ENCODE data around the gene PDE4D. TPM values are rescaled to one million over a fixed set of nuclear protein-coding genes. Genes with fewer than 3 reads are reported as not detected.

PDE4D gene
- total RNA-seq, 1 donor from 2014 or later, result 30.2 TPM

DNA sequence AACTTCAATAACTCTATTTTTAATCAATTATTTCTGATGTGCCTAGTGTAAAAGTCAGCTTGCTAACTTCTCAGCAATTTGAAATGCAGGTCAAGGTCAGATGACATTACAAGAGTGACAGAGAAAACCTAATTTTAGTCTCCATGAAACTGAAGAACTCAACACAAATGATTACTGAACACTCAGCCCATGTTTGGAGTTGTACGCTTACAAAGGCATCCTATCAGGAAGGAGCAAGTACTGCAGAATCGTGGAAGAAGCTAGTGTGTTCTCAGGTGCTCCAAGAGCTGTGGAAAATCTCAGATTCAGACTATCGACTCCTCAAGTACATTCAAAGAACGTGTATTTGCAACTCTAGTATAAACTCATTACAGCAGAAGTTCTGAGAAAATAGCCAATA, 526.7 kb downstream of the PDE4D start:
- peak; percentile 74 for ATAC-seq (ENCODE audit: poor library complexity)
- intact Hi-C loops (cut with DNase I), result loop anchor here (2.0 to 5.0 kb wide), 2 partner anchors 148 to 174 kb away; no protein-coding TSS in a partner anchor
- DNase-seq, result no peak

DNA sequence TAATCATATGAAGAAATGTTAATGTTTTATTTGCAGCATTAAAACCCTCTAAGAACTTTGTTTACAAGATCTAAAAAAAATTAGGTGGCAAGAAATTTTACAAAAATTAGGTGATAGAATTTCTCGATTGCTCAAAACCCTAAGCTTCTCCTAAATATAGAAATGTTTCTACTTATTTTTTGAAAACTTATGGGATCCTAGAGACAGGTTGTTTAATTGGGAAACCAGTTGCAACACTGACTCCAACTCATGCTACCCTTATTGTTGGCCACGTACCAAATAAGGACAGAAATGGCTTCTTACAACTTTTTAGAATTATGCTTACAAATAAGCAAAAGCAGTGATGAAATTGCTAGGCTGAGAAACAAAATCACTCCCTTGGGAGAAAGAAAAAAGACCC, 531.1 kb downstream of the PDE4D start:
- DNase-seq (no peak), ATAC-seq (ENCODE audit: poor library complexity) (no peak)
- intact Hi-C loops (cut with DNase I), result no loop called here

DNA sequence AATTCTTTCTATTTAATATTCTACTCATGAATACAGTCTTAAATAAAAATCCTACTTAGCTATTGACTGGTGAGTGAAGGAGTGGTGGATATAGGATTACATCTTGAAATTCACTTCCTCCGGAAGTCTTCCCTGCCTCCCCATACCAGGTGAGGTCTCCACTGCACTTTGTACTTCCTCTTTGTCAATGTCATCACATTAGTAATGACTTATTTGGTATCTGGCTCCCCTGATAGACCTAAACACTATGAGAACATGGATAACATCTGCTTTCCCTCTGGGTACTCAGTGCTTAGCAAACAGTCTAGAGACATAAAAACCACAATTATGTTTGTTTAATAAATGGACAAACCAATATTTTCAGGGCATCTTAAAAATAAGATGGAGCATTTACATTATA, 532.1 kb downstream of the PDE4D start:
- no peak for DNase-seq
- intact Hi-C loops (cut with DNase I), result no loop called here
- no peak for ATAC-seq (ENCODE audit: poor library complexity)

DNA sequence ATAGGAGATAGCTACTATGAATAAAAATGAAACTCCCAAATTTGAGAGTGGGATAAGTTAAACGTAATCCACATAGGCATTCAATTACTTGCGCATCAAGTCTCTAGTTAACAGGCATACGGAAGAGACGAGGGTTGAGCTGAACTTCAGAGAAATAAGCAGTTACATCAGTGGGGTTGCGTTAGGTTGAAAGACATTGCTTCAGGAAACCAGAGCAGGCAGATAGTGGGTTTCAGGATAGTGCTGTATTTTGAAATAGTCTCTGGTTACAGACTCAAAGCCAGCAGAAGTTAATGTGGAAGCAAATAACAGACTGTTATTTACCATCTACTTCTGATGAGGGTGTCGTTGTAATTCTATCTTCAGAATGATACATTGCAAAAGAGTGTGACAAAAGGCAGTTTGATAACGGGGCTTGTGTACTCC, 533.4 kb downstream of the PDE4D start:
- intact Hi-C loops (cut with DNase I), result no loop called here
- no peak for DNase-seq
- ATAC-seq (ENCODE audit: poor library complexity), result no peak

DNA sequence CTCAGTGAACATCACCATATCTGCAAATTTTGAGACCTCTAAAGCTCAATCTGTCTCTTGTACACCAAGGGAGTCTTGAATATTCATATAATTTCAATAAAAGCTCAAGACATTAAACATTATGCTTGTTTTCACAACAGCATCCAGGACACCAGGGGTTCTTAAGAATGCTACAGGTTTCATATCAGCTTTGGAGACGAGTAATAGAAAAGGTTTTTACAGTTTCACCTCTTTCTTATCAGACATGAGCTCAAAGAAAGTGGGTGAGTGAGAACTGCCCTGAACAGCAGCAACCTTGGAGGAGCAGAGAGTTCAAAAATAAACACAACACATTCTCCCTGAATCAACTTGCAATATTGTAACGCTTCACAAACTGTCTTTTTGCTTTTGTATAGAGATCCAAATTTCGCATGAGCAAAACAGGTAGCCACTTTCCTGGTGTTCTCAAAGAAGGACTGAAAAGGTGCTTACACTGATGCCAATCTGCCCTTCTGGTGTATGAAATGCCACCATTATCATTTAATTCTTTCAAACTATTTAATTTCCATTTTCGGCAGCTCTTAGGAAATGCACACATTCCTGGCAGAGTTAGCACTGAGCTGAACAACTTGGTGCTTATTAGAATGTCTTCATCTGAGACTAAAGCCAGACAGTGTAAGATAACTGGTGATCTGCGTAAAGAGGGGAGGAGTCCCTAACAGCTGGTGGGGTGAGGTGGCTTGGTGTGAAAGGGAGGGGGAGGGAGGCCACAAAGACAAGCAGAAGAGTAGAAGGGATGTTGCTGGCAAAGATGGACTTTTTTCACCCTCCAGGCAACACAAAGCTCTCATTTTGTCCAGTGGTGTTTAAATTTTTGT, 535.3 kb downstream of the PDE4D start:
- DNase-seq, result peak; percentile 43
- peak; percentile 70 for ATAC-seq (ENCODE audit: poor library complexity)
- intact Hi-C loops (cut with DNase I), result no loop called here

DNA sequence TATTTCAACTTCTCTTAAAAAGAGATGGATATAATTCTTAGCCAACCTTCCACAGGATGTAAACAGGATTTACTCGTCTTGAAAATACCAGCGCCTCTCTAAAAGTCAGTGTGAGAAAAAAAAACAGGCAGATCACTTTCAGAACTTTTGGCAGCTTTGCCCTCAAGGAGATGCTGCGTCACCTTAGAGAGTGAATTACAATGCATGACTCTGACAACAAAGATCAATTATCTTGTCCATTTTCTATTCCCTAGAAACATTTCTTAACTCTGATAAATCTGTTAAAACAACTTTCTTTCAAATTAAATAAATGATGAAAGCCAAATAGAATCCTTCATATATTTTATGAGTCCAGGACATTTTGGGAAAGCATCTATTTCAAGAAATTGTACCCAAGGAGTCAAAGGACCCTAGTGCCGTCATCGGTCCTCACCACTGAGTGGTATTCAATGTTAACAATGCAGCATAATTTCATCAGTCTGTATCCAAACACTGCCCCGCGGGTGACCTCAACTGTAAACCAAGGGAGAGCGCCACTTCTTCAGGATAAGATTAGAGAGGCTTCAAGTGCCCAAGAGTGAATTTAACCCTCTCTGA, 536.0 kb downstream of the PDE4D start:
- intact Hi-C loops (cut with DNase I), result no loop called here
- peak; percentile 44 for DNase-seq
- peak; percentile 80 for ATAC-seq (ENCODE audit: poor library complexity)

DNA sequence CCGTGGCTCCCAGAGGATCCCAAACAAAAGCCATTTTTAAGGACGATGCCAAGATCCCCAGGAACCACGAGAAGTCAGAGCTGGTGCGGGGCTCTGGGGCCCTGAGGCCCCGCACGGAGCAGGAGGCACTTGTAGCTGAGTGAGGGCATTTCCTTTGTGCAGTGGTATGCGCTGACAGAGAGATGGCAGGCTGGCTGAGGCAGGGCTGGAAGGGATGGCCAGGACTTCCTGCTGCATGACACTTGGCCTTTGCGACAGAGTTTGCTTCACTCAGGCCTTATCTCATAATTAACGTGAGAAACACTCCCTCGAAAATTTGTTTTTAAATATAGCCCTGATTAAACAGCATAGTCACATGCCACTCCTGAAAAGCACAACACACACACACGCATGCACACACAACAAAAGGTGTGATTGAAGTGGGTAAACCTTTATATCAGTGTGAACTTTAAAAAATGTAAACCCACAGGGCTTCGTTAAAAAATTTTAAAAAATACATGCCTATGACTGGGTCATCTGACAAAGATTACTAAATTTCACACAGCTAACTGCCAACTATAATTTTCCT, 536.6 kb downstream of the PDE4D start:
- peak; percentile 87 for ATAC-seq (ENCODE audit: poor library complexity)
- intact Hi-C loops (cut with DNase I), result no loop called here
- DNase-seq, result peak; percentile 80

DNA sequence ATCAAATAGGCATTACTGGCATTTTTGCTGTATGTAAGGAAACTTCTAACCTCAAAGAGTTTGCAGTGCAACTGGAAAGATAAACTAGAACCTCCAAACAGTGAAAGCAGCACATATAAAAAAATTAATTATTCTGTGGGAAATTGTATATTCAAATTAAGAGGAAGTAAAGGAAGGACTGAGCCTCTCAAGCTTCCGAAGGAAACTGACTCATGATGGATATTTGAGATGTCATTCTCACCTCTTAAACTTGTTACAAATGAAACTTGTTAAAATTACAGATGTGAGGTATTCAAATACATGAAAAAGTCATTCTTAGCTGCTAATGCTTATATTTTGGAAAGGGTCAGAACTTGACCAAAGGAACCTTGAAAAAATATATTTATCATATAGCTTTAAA, 538.7 kb downstream of the PDE4D start:
- ATAC-seq (ENCODE audit: poor library complexity) (no peak), DNase-seq (no peak)
- intact Hi-C loops (cut with DNase I), result no loop called here

DNA sequence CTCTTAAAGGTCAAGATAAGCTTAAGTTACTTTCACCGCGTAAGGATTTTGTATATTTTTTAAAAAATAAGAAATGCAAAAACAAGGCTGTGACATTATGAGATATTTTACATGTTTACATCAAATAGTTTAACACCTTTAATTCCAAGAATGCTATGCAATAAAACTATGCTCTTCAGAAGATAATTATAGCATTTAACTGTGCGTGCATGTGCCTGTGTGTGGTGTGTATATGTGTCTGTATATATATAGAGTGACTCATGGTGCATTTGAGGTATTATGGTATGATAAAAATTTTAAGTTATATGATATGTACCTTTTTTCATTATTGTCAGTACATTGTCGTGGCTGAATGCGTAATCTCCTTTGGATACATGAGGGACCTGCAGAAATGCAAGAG, 539.3 kb downstream of the PDE4D start:
- DNase-seq, result no peak
- intact Hi-C loops (cut with DNase I), result no loop called here
- ATAC-seq (ENCODE audit: poor library complexity), result no peak

DNA sequence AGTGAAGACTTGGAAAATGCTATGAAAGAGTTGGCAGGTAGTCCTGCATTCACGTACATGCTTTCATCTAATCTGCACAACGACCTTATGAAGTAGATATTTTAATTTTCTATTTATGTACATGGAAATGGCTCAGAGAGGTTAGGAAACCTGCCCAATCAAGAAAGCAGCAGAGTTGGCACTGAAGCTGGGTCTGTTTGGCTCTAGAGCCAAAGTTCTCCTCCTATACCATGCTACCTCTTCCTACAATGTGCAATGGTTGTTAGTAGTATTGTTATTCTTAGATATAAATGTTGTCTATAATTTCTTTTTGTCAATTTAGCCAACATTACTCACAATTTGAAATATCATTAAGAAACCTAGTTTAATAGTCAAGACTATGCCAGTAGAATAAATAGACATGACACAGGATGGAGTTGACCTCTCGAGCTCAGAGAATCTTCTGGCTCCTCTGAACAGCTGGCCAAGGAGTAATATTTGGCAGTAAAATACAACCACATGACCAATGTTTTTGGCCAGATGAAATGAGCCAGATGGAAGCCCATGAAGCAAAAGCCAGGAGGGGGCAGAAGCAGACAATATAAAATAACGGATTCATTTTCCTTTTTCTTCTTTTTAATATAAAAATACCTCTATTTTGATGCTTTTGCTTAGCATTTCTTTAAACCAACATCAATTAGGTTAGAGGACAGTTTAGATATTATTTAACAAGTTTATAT, 542.3 kb downstream of the PDE4D start:
- ATAC-seq (ENCODE audit: poor library complexity), result peak; percentile 91
- intact Hi-C loops (cut with DNase I), result no loop called here
- DNase-seq, result no peak

DNA sequence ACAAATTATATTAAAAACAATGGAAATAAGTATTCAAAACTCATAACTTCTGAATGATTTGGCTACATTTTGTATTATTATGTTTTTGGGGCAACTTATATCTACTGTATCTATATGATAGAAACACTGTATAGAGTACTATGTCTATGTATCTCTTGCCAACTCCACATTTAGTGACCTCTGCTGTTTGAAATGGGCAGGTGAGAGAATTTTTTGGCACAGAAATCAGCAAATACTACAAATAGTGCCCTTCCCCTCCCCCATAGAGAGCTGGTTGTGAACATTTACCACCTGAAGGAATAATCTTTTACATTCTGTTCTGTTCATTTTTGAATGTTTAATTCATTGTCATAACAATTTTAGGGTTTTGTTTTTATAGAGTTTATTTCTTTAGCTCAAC, 545.3 kb downstream of the PDE4D start:
- no peak for DNase-seq
- no peak for ATAC-seq (ENCODE audit: poor library complexity)
- intact Hi-C loops (cut with DNase I), result no loop called here

DNA sequence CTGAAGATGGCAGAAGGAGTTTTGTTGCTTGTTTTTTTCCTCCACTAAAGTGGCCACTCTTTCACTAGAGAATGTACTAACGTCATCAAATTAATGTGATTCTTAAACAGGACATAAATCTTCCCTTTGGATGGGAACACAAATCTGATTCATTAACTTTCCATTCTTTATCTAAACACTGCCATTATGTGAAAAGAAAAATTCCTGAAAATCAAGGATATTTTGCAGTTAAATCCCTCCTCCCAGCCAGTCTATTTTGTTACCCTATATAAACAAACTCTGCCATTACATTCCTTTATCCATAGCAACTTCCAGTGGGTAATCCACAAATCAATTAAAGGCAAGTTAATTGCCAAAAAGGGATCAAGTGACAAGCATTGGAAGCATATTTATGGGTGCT, 546.5 kb downstream of the PDE4D start:
- DNase-seq, result no peak
- intact Hi-C loops (cut with DNase I), result no loop called here
- ATAC-seq (ENCODE audit: poor library complexity), result no peak

DNA sequence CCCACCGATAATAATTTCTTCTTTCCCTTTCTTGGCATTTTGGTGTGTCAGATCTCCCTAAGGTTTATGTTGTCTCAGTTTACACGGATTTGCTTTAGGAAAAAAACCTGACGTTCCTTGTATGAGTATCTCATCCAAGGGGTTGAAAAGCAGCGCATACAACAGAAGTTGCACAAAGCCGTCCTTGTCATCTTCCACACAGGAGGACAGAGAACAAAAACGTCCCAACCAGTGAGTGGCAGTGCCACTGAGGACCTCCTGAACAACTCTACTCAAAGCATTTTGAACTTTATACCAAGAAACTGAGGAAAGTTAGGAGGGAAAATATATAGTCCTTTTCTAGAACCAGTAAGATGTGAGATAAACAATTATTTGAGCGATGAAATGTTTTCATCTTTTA, 547.0 kb downstream of the PDE4D start:
- intact Hi-C loops (cut with DNase I), result no loop called here
- ATAC-seq (ENCODE audit: poor library complexity) (no peak), DNase-seq (no peak)

DNA sequence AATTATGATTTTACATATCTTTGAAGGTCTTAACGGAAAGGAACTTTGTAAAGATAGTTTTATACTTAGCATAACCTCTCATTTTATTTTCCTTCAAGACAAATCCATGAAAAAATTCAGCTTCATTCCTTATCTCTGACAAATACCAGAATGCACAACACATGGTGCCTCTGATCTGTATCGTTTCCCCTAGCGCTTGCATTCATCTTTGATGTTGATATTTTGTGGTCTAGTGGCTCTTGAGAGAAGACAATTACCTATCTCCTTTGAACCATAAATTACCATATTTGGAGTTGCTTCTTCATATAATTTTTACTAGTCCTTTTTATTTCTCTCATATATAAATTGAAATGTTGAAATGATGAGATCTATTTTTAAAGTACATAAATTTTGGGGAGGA, 551.3 kb downstream of the PDE4D start:
- intact Hi-C loops (cut with DNase I), result no loop called here
- no peak for ATAC-seq (ENCODE audit: poor library complexity)
- DNase-seq, result no peak

DNA sequence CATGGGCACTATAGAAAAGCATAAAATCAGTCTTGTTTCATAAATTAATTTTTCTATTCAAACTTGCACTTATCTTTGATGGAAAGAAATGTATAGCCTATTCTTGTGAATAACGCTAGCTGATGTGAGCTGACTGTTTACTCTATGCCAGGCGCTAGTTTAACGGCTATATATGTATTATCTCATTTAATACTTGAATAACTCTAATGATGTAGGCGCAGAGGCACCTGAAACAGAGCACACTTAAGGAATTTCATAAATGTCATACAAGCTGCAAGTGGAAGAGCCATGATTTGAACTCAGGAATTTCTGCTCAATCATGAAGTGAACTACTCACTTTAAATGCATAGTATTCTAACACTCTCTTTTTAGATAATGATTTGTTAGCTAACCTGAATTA, 551.8 kb downstream of the PDE4D start:
- intact Hi-C loops (cut with DNase I), result no loop called here
- no peak for DNase-seq
- no peak for ATAC-seq (ENCODE audit: poor library complexity)

DNA sequence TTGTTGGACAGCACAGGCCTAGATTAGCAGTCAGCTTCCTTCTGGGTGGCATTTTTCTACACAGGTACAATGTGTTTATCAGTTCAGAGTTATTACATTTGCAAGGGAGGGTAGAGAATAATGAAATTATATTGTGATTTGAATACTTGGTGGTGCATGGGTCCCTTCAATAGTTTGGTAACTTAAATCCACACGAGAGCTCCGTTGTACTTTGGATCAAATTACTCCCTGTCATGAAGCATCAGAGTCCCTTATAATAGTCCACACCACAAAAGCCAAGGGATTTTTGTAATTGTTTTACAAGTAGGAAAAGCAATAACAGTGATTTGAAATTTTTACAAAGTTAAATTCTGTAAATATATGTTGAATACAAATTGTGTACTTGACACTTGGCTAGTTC, 552.4 kb downstream of the PDE4D start:
- ATAC-seq (ENCODE audit: poor library complexity) (no peak), DNase-seq (no peak)
- intact Hi-C loops (cut with DNase I), result no loop called here

DNA sequence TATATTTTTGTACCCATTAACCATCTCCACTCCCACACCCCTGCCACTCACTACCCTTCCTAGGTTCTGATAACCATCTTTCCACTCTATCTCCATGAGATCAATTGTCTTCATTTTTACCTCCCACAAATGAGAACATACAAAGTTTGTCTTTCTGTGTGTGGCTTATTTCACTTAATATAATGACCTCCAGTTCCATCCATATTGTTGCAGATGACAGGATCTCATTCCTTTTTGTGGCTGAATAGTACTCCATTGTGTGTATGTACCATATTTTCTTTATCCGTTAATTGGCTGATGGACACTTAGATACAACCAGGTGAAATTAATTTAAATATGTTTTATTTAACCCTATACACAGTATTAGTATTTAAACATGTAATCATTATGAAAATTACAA, 552.9 kb downstream of the PDE4D start:
- DNase-seq (no peak), ATAC-seq (ENCODE audit: poor library complexity) (no peak)
- intact Hi-C loops (cut with DNase I), result no loop called here

DNA sequence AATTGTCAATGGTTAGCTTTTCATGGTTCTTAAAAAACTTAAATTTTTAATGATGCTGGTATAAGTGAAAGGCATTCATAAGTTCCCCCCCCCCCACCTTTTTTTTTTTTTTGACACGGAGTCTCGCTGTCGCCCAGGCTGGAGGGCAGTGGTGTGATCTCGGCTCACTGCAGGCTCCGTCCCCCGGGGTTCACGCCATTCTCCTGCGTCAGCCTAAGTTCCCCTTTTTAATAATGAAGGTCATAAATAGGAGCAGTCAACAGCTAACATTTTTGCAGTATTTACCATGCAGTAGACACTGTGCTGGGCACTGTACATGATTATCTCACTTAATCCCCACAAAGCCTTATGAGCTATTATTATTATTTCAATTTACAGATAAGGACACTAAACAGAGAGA, 556.3 kb downstream of the PDE4D start:
- intact Hi-C loops (cut with DNase I), result no loop called here
- no peak for ATAC-seq (ENCODE audit: poor library complexity)
- no peak for DNase-seq

DNA sequence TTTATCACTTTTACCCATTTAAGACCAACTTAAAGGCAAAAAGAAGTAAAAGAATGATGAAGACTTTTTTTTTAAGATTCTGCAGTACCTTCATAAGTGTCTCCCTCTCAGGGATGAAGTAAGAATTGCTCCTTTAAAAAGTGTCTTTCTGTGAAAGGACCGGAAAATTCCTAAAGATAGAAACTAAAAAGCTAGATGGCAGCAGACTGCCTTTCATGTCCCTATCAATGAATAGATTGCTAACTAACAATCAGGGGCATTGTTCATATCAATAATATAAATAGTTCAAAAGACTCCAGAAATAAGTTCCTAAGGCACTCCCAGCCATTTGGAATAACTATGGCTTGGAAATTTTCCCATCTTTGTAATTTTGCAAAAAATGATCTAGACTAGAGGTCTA, 558.0 kb downstream of the PDE4D start:
- no peak for ATAC-seq (ENCODE audit: poor library complexity)
- intact Hi-C loops (cut with DNase I), result no loop called here

DNA sequence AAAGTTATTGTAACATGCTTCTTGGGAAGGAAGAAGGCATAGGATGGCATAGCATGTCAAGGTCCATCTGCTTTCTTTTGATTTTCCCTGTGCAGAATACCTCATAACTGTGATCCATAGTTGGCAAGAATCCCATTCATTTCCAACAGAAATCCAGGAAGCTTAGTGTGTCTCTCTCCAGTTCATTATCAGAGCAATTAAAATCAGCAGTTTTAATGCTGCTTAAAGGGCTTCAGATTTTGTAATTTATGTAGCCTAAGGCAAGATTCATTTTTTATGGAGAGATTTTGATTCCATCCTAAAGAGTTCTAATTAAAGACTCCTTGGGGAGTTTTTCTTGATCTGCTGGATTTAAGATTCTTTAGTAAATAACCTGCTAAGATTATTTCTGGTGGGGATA, 560.1 kb downstream of the PDE4D start:
- DNase-seq (no peak), ATAC-seq (ENCODE audit: poor library complexity) (no peak)
- intact Hi-C loops (cut with DNase I), result no loop called here

More for the DNA sequence above, 558.0 kb downstream of the PDE4D start:
- no peak for DNase-seq

Data from Right ventricle myocardium superior (tissue), 1 donor.